Erythroblast (primary cell): Measurements from ENCODE around the gene MOB3A.
"Not testable (repeated sequence)": the region's sequence is repeated elsewhere in the genome, so short reads cannot be mapped to it uniquely, and the experiment has no call there.

Experiments
- DNase-seq, 2 experiments: peaks; one replicate each; lab custom pipeline; 2025; lab: John Stamatoyannopoulos, UW
- GATA1 ChIP-seq: IDR thresholded peaks from 2 replicates; pipeline ENCODE4 v1.6.1; 2011; ENCODE audit warnings: low read depth, mild to moderate bottlenecking, control low read depth, low read length, moderate library complexity
- POLR2A ChIP-seq: IDR thresholded peaks from 2 replicates; pipeline ENCODE4 v1.6.1; 2011; ENCODE audit warnings: mild to moderate bottlenecking, low read length

The MOB3A gene

DNA sequence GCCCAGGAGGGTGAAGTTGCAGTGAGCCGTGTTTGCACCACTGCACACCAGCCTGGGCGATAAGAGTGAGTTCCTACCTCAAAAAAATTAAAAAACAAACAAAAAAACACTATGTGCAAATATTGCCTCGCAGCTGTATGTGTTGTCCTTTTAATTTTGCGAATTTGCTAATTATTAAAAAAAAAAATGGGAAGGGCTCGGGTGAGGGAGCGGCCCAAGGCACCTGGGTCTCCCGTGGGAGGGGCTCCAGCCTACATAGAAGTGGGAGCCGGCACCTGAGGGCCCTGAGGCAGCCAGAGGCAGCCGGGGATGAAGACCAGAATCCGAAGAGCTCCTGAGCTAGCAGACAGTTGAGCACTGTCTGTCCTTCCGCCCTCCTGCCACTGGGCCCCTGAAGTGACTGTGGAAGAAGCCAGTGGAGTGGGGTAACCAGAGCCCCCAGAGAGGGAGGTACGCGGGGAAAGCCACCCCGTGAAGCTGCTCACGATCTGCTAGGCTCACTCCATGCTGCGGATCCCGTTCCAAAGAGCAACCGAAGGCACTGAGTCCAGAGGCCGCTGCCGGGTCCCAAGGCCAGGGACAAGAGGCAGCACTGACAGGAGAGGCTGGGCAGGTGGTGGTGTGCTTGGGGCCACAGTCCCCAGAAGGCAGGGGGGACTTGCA is 7.0 kb upstream of the MOB3A start:
- TF ChIP-seq POLR2A (no peak), GATA1 (no peak)
- no peak for DNase-seq

- TF ChIP-seq POLR2A = no peak
- no peak for TF ChIP-seq GATA1
Observed at GRCh38 chr19:2101417-2102335, 5.5 kb upstream of the MOB3A start.

DNA sequence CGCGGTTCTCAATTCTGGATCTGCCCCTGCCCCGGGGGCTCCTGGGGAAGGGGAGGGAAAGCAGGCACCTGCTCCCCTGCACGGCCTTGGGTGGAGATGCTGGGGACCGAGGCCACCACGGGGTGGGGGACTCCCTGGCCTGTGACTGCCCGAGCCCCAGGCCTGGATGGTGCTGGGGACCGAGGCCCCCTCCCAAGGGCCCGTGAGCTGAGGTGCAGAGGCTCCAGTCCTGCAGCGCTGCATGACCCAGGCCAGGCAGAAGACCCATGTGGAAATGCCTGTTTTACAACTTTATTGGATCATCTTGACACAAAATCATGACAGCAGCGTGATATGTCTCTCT is 4.6 kb upstream of the MOB3A start:
- DNase-seq = no peak
- TF ChIP-seq GATA1 (no peak), POLR2A (no peak)

More at GRCh38 chr19:2101417-2102335, 5.5 kb upstream of the MOB3A start:
- DNase-seq = no peak

DNA sequence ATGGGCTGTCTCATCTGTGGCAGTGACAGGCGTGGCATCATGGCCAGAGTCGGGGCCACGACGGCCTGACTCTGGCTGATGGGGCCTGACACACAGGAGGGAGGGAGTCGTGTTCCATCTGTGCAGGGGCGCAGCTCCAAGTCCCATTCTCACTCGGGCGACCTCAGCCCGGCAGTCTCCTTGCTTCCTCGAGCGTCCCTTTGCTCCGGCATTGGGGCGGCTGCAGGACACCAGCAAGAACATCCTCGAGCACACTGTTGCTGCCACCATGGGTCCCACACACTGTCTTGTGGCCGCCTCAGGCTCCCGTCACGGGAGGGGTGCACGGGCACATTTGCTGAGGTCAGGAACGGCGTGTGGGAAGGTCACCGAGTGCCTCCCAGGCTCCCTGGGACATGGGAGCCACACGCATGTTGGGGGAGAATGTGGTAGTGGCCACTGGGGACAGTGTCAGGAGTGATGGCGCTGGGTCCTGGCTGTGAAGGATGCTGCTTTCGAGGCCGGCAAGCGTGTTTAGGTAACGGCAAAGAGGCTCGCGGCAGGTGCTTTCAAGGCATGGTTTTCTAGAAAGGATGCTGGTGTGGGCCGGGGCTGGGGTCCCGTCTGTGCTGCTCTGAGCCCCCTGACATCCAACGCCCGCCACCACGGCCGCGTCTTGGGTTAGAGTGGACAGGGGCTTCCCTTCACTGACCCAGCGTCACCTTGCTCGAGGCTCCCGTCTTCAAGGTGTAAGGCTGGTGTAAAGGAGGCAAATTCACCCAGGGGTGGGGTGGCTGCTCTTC is 4.0 kb upstream of the MOB3A start:
- no peak for DNase-seq
- no peak for TF ChIP-seq GATA1
- TF ChIP-seq POLR2A = no peak

- DNase-seq = no peak
- TF ChIP-seq GATA1 = no peak
- no peak for TF ChIP-seq POLR2A
Observed at GRCh38 chr19:2099054-2099501, 3.0 kb upstream of the MOB3A start.

- TF ChIP-seq GATA1 (no peak), POLR2A (no peak)
- DNase-seq = no peak
Observed at GRCh38 chr19:2097886-2098327, 1.8 kb upstream of the MOB3A start.

DNA sequence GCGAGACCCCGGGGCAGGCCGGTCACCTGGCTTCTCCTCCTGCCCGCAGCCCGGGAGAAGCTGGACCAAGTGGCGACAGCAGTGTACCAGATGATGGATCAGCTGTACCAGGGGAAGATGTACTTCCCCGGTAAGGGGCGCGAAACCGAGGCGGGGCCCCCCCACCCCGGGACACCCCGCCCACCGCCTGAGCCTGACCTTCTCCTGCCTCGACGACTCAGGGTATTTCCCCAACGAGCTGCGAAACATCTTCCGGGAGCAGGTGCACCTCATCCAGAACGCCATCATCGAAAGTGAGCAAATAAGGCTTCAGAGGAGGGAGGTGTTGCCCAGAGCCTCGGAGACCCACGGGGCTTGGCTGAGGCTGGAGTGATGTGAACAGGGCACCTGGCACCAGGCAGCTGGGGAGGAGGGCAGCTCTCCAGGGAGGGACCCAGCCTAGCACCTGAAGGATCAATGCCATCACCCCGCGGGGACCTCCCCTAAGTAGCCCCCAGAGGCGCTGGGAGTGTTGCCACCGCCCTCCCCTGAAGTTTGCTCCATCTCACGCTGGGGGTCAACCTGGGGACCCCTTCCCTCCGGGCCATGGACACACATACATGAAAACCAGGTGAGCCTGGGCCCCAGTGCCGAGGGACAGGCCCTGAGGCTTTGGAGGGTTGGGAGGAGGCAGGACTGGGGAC is 1.2 kb upstream of the MOB3A start:
- no peak for DNase-seq
- TF ChIP-seq GATA1 = no peak
- TF ChIP-seq POLR2A = no peak

- DNase-seq = peak; percentile 100
- TF ChIP-seq POLR2A (no peak), GATA1 (no peak)
Observed at GRCh38 chr19:2096480-2097202, 515 bp upstream of the MOB3A start, which contains the start of gene IZUMO4. IZUMO4 (plus strand) TSS chr19:2096915; CDS start chr19:2096946, 31 bp downstream.

DNA sequence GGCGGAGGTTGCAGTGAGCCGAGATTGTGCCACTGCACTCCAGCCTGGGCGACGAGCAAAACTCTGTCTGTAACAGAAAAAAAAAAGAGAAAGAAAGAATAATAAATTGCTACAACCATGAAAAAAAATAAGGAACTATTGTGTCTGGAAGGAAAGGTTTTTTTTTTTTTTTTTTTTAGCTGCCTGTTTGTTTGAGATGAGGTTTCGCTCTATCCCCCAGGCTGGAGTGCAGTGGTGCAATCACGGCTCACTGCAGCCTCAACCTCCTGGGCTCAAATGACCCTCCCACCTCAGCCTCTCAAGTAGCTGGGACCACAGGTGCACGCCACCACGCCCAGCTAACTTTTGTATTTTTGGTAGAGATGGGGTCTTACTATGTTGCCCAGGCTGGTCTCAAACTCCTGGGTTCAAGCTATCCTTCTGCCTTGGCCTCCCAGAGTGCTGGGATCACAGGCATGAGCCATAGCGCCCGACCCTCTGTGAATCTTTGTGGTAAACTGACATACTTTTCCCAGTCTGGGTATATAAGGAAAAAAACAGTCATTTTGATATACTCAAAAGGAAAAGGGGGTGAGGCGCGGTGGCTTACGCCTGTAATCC is 4.1 kb downstream of the MOB3A start:
- DNase-seq = not testable (repeated sequence)

DNA sequence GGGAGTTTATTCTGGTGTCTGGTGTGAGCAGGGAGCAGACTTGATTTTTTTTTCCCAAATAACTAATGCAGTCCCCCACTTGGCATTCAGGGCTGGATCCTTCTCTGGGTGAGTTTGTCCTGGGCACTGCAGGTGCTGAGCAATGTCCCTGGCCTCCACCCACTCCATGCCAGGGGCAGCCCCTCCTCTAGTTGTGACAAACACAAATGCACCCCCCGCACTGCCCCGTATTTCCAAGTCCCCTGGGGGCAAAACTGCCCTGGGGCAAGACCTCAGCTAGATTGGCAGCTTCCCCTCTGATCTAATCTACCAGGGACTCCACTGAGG is 6.4 kb downstream of the MOB3A start:
- TF ChIP-seq POLR2A = no peak
- no peak for TF ChIP-seq GATA1
- no peak for DNase-seq

- TF ChIP-seq GATA1 (no peak), POLR2A (no peak)
- DNase-seq = no peak
Observed at GRCh38 chr19:2089001-2089711, 7.0 kb downstream of the MOB3A start.

DNA sequence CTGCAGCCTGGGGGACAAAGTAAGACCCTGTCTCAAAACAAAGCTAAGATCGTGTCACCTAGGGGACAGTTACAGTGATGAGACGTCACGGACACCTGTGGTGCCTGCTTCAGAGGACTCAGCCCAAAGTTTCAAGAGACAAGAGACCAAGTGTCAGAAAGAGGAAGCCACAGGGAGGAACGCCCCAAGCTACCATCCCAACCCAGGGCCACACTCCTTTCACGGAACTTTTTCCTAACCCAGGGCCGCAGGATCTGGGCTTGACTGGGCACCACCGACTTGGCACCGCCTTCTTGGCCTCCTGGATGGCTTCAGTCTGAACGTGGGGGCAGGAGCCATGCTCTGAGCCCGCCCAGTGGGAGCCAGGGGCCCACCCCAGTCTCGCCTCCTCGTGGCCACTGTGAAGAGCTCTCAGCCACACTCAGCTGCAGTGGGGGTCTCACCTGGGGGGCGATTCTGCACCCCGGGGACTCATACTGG is 8.5 kb downstream of the MOB3A start:
- DNase-seq = no peak
- TF ChIP-seq POLR2A (no peak), GATA1 (no peak)

GRCh38 chr19:2086695-2087620 is 9.2 kb downstream of the MOB3A start:
- not testable (repeated sequence) for DNase-seq
